PC-3 (cell line): ENCODE measurements around the gene HRH1.

ENCODE experiments used
- EZH2 ChIP-seq: fragments of 300-600 bp; sonication (generic); IDR thresholded peaks from one replicate; pipeline ENCODE4 v1.6.1; 2017; ENCODE audit warnings: antibody characterized with exemption, mild to moderate bottlenecking, low read length; ENCODE audit not compliant: unreplicated experiment
- TF ChIP-seq, protein P1 (sequence below): fragments of 300-600 bp; sonication (generic); conservative IDR thresholded peaks from 2 replicates; pipeline ENCODE4 v1.5.1; 2017; ENCODE audit warnings: antibody characterized with exemption, low read depth, mild to moderate bottlenecking, low read length

GRCh38 chr3:11275926-11276325 is 121.6 kb downstream of the HRH1 start:
- TF ChIP-seq, protein P1, sequence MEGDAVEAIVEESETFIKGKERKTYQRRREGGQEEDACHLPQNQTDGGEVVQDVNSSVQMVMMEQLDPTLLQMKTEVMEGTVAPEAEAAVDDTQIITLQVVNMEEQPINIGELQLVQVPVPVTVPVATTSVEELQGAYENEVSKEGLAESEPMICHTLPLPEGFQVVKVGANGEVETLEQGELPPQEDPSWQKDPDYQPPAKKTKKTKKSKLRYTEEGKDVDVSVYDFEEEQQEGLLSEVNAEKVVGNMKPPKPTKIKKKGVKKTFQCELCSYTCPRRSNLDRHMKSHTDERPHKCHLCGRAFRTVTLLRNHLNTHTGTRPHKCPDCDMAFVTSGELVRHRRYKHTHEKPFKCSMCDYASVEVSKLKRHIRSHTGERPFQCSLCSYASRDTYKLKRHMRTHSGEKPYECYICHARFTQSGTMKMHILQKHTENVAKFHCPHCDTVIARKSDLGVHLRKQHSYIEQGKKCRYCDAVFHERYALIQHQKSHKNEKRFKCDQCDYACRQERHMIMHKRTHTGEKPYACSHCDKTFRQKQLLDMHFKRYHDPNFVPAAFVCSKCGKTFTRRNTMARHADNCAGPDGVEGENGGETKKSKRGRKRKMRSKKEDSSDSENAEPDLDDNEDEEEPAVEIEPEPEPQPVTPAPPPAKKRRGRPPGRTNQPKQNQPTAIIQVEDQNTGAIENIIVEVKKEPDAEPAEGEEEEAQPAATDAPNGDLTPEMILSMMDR: no peak
- no peak for TF ChIP-seq EZH2
